Measurements from ENCODE around the gene LAMA4. TPM values are rescaled to one million over a fixed set of nuclear protein-coding genes. Genes with fewer than 3 reads are reported as not detected.

The LAMA4 gene
- total RNA-seq, 1 experiment from 2014 or later, result 1.1 TPM

GRCh38 chr6:112204350-112204706 lies 50.0 kb downstream of the LAMA4 start:
- H3K9me3 Mint-ChIP-seq, result peaks cover 9 to 10% of the 10 kb centered on the region in 2 experiments; a peak in 4 of 5 replicates
- no peak overlapping the region for H3K56ac ChIP-seq (ENCODE audit: insufficient read length, low read depth, low read length)
- no peak overlapping the region for H4K5ac ChIP-seq (ENCODE audit: insufficient read length, low read depth, low read length)
- TF ChIP-seq, protein P1, sequence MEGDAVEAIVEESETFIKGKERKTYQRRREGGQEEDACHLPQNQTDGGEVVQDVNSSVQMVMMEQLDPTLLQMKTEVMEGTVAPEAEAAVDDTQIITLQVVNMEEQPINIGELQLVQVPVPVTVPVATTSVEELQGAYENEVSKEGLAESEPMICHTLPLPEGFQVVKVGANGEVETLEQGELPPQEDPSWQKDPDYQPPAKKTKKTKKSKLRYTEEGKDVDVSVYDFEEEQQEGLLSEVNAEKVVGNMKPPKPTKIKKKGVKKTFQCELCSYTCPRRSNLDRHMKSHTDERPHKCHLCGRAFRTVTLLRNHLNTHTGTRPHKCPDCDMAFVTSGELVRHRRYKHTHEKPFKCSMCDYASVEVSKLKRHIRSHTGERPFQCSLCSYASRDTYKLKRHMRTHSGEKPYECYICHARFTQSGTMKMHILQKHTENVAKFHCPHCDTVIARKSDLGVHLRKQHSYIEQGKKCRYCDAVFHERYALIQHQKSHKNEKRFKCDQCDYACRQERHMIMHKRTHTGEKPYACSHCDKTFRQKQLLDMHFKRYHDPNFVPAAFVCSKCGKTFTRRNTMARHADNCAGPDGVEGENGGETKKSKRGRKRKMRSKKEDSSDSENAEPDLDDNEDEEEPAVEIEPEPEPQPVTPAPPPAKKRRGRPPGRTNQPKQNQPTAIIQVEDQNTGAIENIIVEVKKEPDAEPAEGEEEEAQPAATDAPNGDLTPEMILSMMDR (conservative IDR thresholded peaks at IDR 0.05), result no peak
- no peak overlapping the region for H4K8ac ChIP-seq (replicated peaks; ENCODE audit: insufficient read length, low read depth, low read length)
- no peak overlapping the region for H4K91ac ChIP-seq (ENCODE audit: insufficient read length, low read depth, low read length)
- no peaks in the 10 kb centered on the region for H4K20me1 ChIP-seq (ENCODE audit: control insufficient read depth, insufficient read depth, insufficient read length)
- no peak overlapping the region for H3K27ac Mint-ChIP-seq
- no peak overlapping the region for H2BK20ac ChIP-seq (ENCODE audit: low read depth, low read length, poor library complexity, severe bottlenecking)
- peaks cover 12% of the 10 kb centered on the region; the same call in 1 of the 2 replicates for H3K4me1 ChIP-seq (ENCODE audit: insufficient read depth, low read length)
- no peak overlapping the region for H2BK12ac ChIP-seq (ENCODE audit: insufficient read length, low read depth, low read length)
- H3K27me3 Mint-ChIP-seq (ENCODE audit: low read depth), result no peaks in the 10 kb centered on the region; the same call in 1 of the 2 replicates
- no peak overlapping the region for H3K4ac ChIP-seq (ENCODE audit: low read depth, low read length)
- no peak overlapping the region for H3K9ac ChIP-seq (ENCODE audit: extremely low read depth, insufficient read length, low read length)
- H3T11ph ChIP-seq (ENCODE audit: low read length), result no peak overlapping the region
- H2AK5ac ChIP-seq (ENCODE audit: insufficient read length, low read length), result no peak overlapping the region
- H2BK120ac ChIP-seq (ENCODE audit: low read depth, low read length, poor library complexity, severe bottlenecking), result no peak overlapping the region
- H3K79me2 ChIP-seq (ENCODE audit: insufficient read depth, low read length), result no peaks in the 10 kb centered on the region
- no peak overlapping the region for H3K23ac ChIP-seq (ENCODE audit: insufficient read length, low read depth, low read length)
- H3K14ac ChIP-seq (ENCODE audit: insufficient read depth, low read length), result no peak overlapping the region
- no peaks in the 10 kb centered on the region for H3K23me2 ChIP-seq (ENCODE audit: insufficient read length, low read depth, low read length, poor library complexity, severe bottlenecking)
- no peak overlapping the region for H3K18ac ChIP-seq (ENCODE audit: insufficient read length, low read depth, low read length)
- no peak overlapping the region for H3K4me3 Mint-ChIP-seq
- H3K79me1 ChIP-seq (ENCODE audit: insufficient read depth, low read depth, low read length, poor library complexity, severe bottlenecking), result no peaks in the 10 kb centered on the region
- peaks cover 45% of the 10 kb centered on the region in 2 experiments for H3K4me1 Mint-ChIP-seq
- H2BK5ac ChIP-seq (ENCODE audit: insufficient read length, low read length), result no peak overlapping the region
- no peaks in the 10 kb centered on the region for H3K9me3 ChIP-seq (ENCODE audit: control insufficient read depth, low read depth, low read length)
- H3K27ac ChIP-seq (ENCODE audit: insufficient read length, low read depth, low read length), result no peak overlapping the region
- no peak overlapping the region for H2BK15ac ChIP-seq (ENCODE audit: low read depth, low read length)
- H2AFZ ChIP-seq (ENCODE audit: low read length), result no peak overlapping the region
- no CpG with 5 or more reads among the region's 4 CpGs for WGBS (ENCODE audit: extremely low coverage, insufficient read length, low lambda C conversion rate)
- H3K36me3 Mint-ChIP-seq (ENCODE audit: insufficient read depth in 1 of 3, low read depth in 3 of 3), result peaks cover 0 to 4% (median 2%) of the 10 kb centered on the region in 3 experiments; a peak in 4 of 7 replicates
- no peak for DNase-seq
- no peak overlapping the region for H3K4me2 ChIP-seq (ENCODE audit: insufficient read depth, insufficient read length, low read length)
- H3K27me3 ChIP-seq (ENCODE audit: insufficient read depth, low read length), result no peaks in the 10 kb centered on the region
